ENCODE results near the gene LYL1. TPM values are rescaled to one million over a fixed set of nuclear protein-coding genes. Genes with fewer than 3 reads are reported as not detected.

LYL1 gene
- total and polyA plus RNA-seq, 9 of the 15 experiments (the other 6 are each of a cell fraction or from before 2014, with no cell fraction given): 1.3 to 266 (median 34.0) TPM

DNA sequence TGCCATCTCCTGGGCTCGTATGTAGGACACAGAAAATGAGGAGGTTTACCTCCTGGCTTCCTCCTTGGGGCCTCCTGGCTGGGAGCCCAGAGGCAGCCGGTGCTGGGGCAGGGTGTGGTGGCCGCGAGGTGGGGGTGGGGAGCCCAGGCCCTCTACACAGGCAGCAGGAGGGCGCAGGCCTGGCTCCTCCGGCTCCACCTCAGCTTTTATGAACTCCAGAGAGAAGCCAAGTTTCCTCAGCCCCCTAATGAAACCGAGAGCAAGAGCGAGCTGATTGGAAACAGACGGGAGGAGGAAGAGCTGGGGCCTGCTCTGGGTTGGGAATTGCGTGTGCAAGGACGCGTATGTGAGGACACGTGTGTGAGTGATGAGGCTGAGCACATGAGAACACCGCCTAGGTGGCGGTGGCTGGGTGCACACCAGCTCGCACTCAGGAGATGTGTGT, 23.1 kb downstream of the LYL1 start (continued):
- TF ChIP-seq, protein P1, sequence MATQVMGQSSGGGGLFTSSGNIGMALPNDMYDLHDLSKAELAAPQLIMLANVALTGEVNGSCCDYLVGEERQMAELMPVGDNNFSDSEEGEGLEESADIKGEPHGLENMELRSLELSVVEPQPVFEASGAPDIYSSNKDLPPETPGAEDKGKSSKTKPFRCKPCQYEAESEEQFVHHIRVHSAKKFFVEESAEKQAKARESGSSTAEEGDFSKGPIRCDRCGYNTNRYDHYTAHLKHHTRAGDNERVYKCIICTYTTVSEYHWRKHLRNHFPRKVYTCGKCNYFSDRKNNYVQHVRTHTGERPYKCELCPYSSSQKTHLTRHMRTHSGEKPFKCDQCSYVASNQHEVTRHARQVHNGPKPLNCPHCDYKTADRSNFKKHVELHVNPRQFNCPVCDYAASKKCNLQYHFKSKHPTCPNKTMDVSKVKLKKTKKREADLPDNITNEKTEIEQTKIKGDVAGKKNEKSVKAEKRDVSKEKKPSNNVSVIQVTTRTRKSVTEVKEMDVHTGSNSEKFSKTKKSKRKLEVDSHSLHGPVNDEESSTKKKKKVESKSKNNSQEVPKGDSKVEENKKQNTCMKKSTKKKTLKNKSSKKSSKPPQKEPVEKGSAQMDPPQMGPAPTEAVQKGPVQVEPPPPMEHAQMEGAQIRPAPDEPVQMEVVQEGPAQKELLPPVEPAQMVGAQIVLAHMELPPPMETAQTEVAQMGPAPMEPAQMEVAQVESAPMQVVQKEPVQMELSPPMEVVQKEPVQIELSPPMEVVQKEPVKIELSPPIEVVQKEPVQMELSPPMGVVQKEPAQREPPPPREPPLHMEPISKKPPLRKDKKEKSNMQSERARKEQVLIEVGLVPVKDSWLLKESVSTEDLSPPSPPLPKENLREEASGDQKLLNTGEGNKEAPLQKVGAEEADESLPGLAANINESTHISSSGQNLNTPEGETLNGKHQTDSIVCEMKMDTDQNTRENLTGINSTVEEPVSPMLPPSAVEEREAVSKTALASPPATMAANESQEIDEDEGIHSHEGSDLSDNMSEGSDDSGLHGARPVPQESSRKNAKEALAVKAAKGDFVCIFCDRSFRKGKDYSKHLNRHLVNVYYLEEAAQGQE (IDR thresholded peaks at IDR 0.05; ENCODE audit: borderline replicate concordance): 0 out of 2 replicates have a peak, but pooled peaks have one; percentile 4
- TF ChIP-seq, protein P1 (CRISPR knock-in tag; IDR thresholded peaks at IDR 0.05; ENCODE audit: low read depth): no peak
- no peak for TF ChIP-seq ZNF133 (CRISPR knock-in tag; IDR thresholded peaks at IDR 0.05)
- TF ChIP-seq RNF2 (IDR thresholded peaks at IDR 0.05): 0 out of 2 replicates have a peak, but pooled peaks have one; percentile 50
- 0 out of 2 replicates have a peak, but pooled peaks have one; percentile 40 for TF ChIP-seq MECOM (CRISPR knock-in tag; IDR thresholded peaks at IDR 0.05)
- peak; percentile 63 for TF ChIP-seq POLR2G (IDR thresholded peaks at IDR 0.05; ENCODE audit: low read depth, low read length)
- TF ChIP-seq PHF20 (IDR thresholded peaks at IDR 0.05; ENCODE audit: partially characterized antibody): peak; percentile 54
- no peak for TF ChIP-seq CREM (IDR thresholded peaks at IDR 0.05; ENCODE audit: low read depth)
- TF ChIP-seq, protein P2, sequence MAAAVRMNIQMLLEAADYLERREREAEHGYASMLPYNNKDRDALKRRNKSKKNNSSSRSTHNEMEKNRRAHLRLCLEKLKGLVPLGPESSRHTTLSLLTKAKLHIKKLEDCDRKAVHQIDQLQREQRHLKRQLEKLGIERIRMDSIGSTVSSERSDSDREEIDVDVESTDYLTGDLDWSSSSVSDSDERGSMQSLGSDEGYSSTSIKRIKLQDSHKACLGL (CRISPR knock-in tag; IDR thresholded peaks at IDR 0.05; ENCODE audit: borderline replicate concordance, poor library complexity, severe bottlenecking): no peak
- TF ChIP-seq, protein P3, sequence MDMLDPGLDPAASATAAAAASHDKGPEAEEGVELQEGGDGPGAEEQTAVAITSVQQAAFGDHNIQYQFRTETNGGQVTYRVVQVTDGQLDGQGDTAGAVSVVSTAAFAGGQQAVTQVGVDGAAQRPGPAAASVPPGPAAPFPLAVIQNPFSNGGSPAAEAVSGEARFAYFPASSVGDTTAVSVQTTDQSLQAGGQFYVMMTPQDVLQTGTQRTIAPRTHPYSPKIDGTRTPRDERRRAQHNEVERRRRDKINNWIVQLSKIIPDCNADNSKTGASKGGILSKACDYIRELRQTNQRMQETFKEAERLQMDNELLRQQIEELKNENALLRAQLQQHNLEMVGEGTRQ (CRISPR knock-in tag; IDR thresholded peaks at IDR 0.05): 0 out of 2 replicates have a peak, but pooled peaks have one; percentile 2
- no peak for TF ChIP-seq RAD51 (IDR thresholded peaks at IDR 0.05; ENCODE audit: borderline replicate concordance, low read depth)
- TF ChIP-seq, protein P4, sequence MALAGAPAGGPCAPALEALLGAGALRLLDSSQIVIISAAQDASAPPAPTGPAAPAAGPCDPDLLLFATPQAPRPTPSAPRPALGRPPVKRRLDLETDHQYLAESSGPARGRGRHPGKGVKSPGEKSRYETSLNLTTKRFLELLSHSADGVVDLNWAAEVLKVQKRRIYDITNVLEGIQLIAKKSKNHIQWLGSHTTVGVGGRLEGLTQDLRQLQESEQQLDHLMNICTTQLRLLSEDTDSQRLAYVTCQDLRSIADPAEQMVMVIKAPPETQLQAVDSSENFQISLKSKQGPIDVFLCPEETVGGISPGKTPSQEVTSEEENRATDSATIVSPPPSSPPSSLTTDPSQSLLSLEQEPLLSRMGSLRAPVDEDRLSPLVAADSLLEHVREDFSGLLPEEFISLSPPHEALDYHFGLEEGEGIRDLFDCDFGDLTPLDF (CRISPR knock-in tag; IDR thresholded peaks at IDR 0.05): no peak
- TF ChIP-seq CEBPG (CRISPR knock-in tag; IDR thresholded peaks at IDR 0.05): no peak
- TF ChIP-seq CEBPG (tag; conservative IDR thresholded peaks at IDR 0.05 in 1 of 2, IDR thresholded peaks at IDR 0.05 in 1 of 2): no peak
- TF ChIP-seq CCNT2 (IDR thresholded peaks at IDR 0.05; ENCODE audit: borderline replicate concordance, extremely low read depth, insufficient read length, low read depth, low read length): peak; percentile 46
- TF ChIP-seq HNRNPLL (IDR thresholded peaks at IDR 0.05; ENCODE audit: low read depth, low read length, poor library complexity, severe bottlenecking): no peak

Data from K562 (cell line).